WTC11 (cell line): ENCODE data around the gene FANCI. TPM values are rescaled to one million over a fixed set of nuclear protein-coding genes. Genes with fewer than 3 reads are reported as not detected.

ENCODE experiments used
- ATAC-seq: fragments of 200-7000 bp; cut with Tn5 transposase; 2 replicates; pipeline ENCODE4 v1.10.0; 2021; ENCODE audit warnings: mild to moderate bottlenecking, moderate library complexity
- CTCF ChIA-PET: fragments of 300-600 bp; sonication (Branson Sonifier 250); formaldehyde crosslinking; loops from one replicate; lab custom pipeline; 2021; ENCODE audit warnings: antibody characterized with exemption; lab: Charles Lee
- POLR2A ChIA-PET: fragments of 350-600 bp; sonication (Branson Sonifier 250); formaldehyde crosslinking; loops from one replicate; lab custom pipeline; 2021; ENCODE audit warnings: antibody characterized with exemption; lab: Charles Lee
- DNase-seq: peaks from one replicate; pipeline ENCODE4 v3.0.0; 2021; ENCODE audit warnings: low spot score
- H3K27ac Mint-ChIP-seq: 2 replicates; pipeline ENCODE4 v1.8.0; 2021; ENCODE audit warnings: mixed read lengths
- H3K27me3 Mint-ChIP-seq: 2 replicates; pipeline ENCODE4 v1.8.0; 2021; ENCODE audit warnings: low read depth, mild to moderate bottlenecking, moderate library complexity, mixed read lengths
- H3K36me3 Mint-ChIP-seq: 2 replicates; pipeline ENCODE4 v1.8.0; 2021; ENCODE audit warnings: mixed read lengths
- H3K4me1 Mint-ChIP-seq: 2 replicates; pipeline ENCODE4 v1.8.0; 2022; ENCODE audit warnings: mixed read lengths
- H3K4me3 Mint-ChIP-seq: 2 replicates; pipeline ENCODE4 v1.8.0; 2021; ENCODE audit warnings: mild to moderate bottlenecking, moderate library complexity, mixed read lengths
- H3K9me3 Mint-ChIP-seq: 2 replicates; pipeline ENCODE4 v1.8.0; 2021; ENCODE audit warnings: mixed read lengths
- E2F4 ChIP-seq: sonication (generic); formaldehyde crosslinking; IDR thresholded peaks from 2 replicates; pipeline ENCODE4 v1.8.1; 2022; ENCODE audit warnings: low read depth, mild to moderate bottlenecking, moderate library complexity, missing genetic modification reagents, borderline replicate concordance
- ESRRA ChIP-seq: sonication (generic); formaldehyde crosslinking; IDR thresholded peaks from 2 replicates; pipeline ENCODE4 v1.8.1; 2022; ENCODE audit warnings: mild to moderate bottlenecking, missing genetic modification reagents, borderline replicate concordance
- FOXK1 ChIP-seq: sonication (generic); formaldehyde crosslinking; IDR thresholded peaks from 2 replicates; pipeline ENCODE4 v1.8.0; 2022; ENCODE audit warnings: mild to moderate bottlenecking, moderate library complexity, missing genetic modification reagents
- GABPB1 ChIP-seq: sonication (generic); formaldehyde crosslinking; IDR thresholded peaks from 2 replicates; pipeline ENCODE4 v1.8.1; 2023; ENCODE audit warnings: mild to moderate bottlenecking, missing genetic modification reagents
- GTF2I ChIP-seq: fragments of 250-450 bp; sonication (Bioruptor Pico); conservative IDR thresholded peaks from 2 replicates; pipeline ENCODE4 v1.4.0; 2021; ENCODE audit warnings: mild to moderate bottlenecking
- JAZF1 ChIP-seq: fragments of 250-450 bp; sonication (Bioruptor Pico); IDR thresholded peaks from 2 replicates; pipeline ENCODE4 v1.9.0; 2021; ENCODE audit warnings: moderate library complexity, mild to moderate bottlenecking, inconsistent platforms
- NFE2L1 ChIP-seq: sonication (generic); formaldehyde crosslinking; IDR thresholded peaks from 2 replicates; pipeline ENCODE4 v1.8.1; 2023; ENCODE audit warnings: missing genetic modification reagents
- NR1H2 ChIP-seq: sonication (generic); formaldehyde crosslinking; IDR thresholded peaks from 2 replicates; pipeline ENCODE4 v1.9.0; 2021; ENCODE audit warnings: mild to moderate bottlenecking, moderate library complexity, missing genetic modification reagents
- NR2C2 ChIP-seq: sonication (generic); formaldehyde crosslinking; IDR thresholded peaks from 2 replicates; pipeline ENCODE4 v1.8.0; 2022; ENCODE audit warnings: mild to moderate bottlenecking, missing genetic modification reagents
- SMAD4 ChIP-seq: sonication (generic); formaldehyde crosslinking; IDR thresholded peaks from 2 replicates; pipeline ENCODE4 v1.8.0; 2022; ENCODE audit warnings: mild to moderate bottlenecking, missing genetic modification reagents
- TCF7 ChIP-seq: sonication (generic); formaldehyde crosslinking; IDR thresholded peaks from 2 replicates; pipeline ENCODE4 v1.8.0; 2022; ENCODE audit warnings: mild to moderate bottlenecking, low read depth, missing genetic modification reagents, moderate library complexity
- ZMAT4 ChIP-seq: fragments of 250-450 bp; sonication (Bioruptor Pico); IDR thresholded peaks from 2 replicates; pipeline ENCODE4 v1.9.0; 2021; ENCODE audit warnings: mild to moderate bottlenecking
- ZNF263 ChIP-seq: sonication (generic); formaldehyde crosslinking; IDR thresholded peaks from 2 replicates; pipeline ENCODE4 v1.8.1; 2022; ENCODE audit warnings: low read depth, mild to moderate bottlenecking, moderate library complexity, missing genetic modification reagents
- total RNA-seq: library from RNA; stranded (reverse); gene quantifications from 3 replicates; pipeline ENCODE4 v1.2.3, GENCODE V29; 2021
- TF ChIP-seq, protein P1 (sequence below): sonication (generic); formaldehyde crosslinking; IDR thresholded peaks from 2 replicates; pipeline ENCODE4 v1.8.1; 2023; ENCODE audit warnings: mild to moderate bottlenecking, missing genetic modification reagents, moderate library complexity
- TF ChIP-seq, protein P2 (sequence below): sonication (generic); formaldehyde crosslinking; IDR thresholded peaks from 2 replicates; pipeline ENCODE4 v1.8.0; 2022; ENCODE audit warnings: missing genetic modification reagents

FANCI gene
- total RNA-seq, 1 experiment from 2014 or later: 108 TPM

DNA sequence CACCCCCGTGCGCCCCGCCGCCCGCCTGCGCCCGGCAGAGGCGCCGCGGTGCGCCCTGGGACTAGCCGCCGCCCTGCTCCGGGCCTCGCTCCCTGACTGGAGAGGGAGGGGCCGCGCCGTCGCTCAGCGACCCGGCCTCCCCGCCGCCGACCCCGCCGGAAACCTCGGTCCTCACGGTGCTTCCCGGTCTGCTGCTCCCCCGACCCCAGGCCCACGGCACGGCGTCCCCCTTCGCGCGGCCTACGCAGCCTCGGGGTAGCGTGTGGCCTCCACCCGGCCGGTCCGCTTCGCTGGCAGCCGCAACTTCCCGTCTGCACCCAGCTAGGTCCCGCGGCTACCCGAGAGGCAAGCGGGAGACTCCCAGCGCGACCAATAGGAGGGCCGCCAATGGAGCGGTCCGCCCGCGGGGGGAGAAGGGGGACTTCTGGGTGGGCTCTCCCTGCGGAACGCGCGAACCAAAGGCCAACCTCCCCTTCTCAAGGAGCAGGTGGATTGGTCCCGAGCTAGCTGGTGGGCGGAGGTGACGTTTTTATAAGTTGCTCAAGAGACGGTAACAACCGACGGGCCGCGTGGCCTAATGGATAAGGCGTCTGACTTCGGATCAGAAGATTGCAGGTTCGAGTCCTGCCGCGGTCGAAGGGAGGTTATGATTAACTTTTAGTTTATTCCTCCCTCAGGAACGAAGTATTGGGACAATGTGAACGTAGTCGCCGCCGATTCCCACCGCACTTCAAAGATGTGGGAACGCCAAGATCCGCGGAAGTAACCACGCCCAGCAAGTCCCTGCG, 90.9 kb downstream of the FANCI start, which contains the start of gene POLG (continued):
- TF ChIP-seq, protein P1, sequence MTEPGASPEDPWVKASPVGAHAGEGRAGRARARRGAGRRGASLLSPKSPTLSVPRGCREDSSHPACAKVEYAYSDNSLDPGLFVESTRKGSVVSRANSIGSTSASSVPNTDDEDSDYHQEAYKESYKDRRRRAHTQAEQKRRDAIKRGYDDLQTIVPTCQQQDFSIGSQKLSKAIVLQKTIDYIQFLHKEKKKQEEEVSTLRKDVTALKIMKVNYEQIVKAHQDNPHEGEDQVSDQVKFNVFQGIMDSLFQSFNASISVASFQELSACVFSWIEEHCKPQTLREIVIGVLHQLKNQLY: peak; percentile 29
- TF ChIP-seq GABPB1: peak; percentile 84
- no peak for TF ChIP-seq JAZF1 (CRISPR knock-in tag)
- TF ChIP-seq TCF7 (CRISPR knock-in tag): peak; percentile 92
- TF ChIP-seq E2F4 (CRISPR knock-in tag): peak; percentile 77; the same call in 1 of the 2 replicates
- 0 out of 2 replicates have a peak, but pooled peaks have one; percentile 46 for TF ChIP-seq SMAD4
- no peak; the same call in 1 of the 2 replicates for TF ChIP-seq NFE2L1 (CRISPR knock-in tag)
- no peak for TF ChIP-seq NR1H2 (CRISPR knock-in tag)
- peak; percentile 20; the same call in 1 of the 2 replicates for TF ChIP-seq ZNF263 (CRISPR knock-in tag)
- TF ChIP-seq, protein P2, sequence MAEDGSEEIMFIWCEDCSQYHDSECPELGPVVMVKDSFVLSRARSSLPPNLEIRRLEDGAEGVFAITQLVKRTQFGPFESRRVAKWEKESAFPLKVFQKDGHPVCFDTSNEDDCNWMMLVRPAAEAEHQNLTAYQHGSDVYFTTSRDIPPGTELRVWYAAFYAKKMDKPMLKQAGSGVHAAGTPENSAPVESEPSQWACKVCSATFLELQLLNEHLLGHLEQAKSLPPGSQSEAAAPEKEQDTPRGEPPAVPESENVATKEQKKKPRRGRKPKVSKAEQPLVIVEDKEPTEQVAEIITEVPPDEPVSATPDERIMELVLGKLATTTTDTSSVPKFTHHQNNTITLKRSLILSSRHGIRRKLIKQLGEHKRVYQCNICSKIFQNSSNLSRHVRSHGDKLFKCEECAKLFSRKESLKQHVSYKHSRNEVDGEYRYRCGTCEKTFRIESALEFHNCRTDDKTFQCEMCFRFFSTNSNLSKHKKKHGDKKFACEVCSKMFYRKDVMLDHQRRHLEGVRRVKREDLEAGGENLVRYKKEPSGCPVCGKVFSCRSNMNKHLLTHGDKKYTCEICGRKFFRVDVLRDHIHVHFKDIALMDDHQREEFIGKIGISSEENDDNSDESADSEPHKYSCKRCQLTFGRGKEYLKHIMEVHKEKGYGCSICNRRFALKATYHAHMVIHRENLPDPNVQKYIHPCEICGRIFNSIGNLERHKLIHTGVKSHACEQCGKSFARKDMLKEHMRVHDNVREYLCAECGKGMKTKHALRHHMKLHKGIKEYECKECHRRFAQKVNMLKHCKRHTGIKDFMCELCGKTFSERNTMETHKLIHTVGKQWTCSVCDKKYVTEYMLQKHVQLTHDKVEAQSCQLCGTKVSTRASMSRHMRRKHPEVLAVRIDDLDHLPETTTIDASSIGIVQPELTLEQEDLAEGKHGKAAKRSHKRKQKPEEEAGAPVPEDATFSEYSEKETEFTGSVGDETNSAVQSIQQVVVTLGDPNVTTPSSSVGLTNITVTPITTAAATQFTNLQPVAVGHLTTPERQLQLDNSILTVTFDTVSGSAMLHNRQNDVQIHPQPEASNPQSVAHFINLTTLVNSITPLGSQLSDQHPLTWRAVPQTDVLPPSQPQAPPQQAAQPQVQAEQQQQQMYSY: peak; percentile 28; the same call in 1 of the 2 replicates
- TF ChIP-seq, all 79 proteins: peak for 33

DNA sequence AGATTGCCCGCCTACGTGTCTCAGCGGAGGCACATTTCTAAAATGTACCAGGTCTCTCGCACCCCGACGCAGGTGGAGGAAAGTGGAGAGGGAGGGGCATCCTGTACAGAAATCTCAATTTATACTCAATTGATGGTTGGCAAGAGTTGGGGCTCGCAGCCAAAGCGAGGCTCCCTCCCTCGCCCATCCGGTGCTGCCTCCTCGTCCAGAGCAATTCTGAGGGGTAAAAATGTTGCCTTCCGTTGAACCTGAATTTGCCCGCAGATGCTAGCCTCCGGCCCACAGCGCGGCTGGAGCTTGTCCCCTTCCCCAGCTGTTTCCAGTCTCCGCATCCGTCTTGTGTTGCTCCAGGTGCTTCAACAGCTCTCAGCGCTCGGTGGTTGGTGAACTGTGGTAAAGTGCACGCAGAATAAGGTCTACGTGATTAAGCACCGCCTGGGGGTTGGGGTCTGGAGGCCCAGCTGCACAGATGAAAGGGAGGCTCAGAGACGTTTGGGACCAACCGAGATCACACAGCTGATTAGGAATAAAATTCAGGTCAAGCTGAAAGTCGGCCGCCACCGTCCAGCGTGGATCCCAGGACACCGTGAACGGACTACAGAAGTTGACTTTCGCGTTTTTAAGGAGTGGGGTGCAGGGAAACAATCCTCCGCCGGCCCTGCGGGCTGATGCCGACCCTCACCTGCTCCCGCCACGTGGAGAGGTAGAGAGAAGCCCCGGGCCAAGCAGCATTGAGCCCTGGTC, 91.7 kb downstream of the FANCI start:
- peaks cover 7% of the 10 kb centered on the region; the same call in 1 of the 2 replicates for H3K27me3 Mint-ChIP-seq
- ATAC-seq: no peak
- CTCF ChIA-PET: interaction anchor here (0.8 to 4.4 kb wide), 15 partner anchors 9 to 312 kb away, joined by 3 to 34 read pairs (median 4); partner anchors contain the start of gene TICRR

GRCh38 chr15:89338036-89338435, 94.3 kb downstream of the FANCI start:
- CTCF ChIA-PET: interaction anchor here (1.0 to 4.4 kb wide), 2 partner anchors 21 to 131 kb away, joined by 3 to 34 read pairs; no protein-coding TSS in a partner anchor

More for the DNA sequence above, 91.7 kb downstream of the FANCI start:
- Mint-ChIP-seq H3K4me1 (peaks cover 18% of the 10 kb centered on the region), H3K9me3 (no peaks in the 10 kb centered on the region), H3K4me3 (peak overlapping the region; percentile 95)
- peak; percentile 53 for DNase-seq
- TF ChIP-seq FOXK1 (CRISPR knock-in tag): 0 out of 2 replicates have a peak, but pooled peaks have one; percentile 14
- no peak for TF ChIP-seq NR2C2 (CRISPR knock-in tag)
- peak; percentile 87 for TF ChIP-seq GTF2I (CRISPR knock-in tag)
- TF ChIP-seq, all 79 proteins: peak for 2
- Mint-ChIP-seq H3K27ac (peak overlapping the region; percentile 76), H3K36me3 (peaks cover 21% of the 10 kb centered on the region)
- POLR2A ChIA-PET: no interaction called here

More at GRCh38 chr15:89338036-89338435, 94.3 kb downstream of the FANCI start:
- TF ChIP-seq ESRRA (CRISPR knock-in tag): no peak
- TF ChIP-seq NFE2L1 (CRISPR knock-in tag): no peak
- no peak for TF ChIP-seq ZMAT4 (CRISPR knock-in tag)
- TF ChIP-seq, all 79 proteins: peak for 0
- no peak for ATAC-seq
- Mint-ChIP-seq H3K9me3 (no peaks in the 10 kb centered on the region), H3K36me3 (no peaks in the 10 kb centered on the region), H3K4me3 (no peak overlapping the region), H3K27ac (no peak overlapping the region), H3K27me3 (peaks cover 7% of the 10 kb centered on the region; the same call in 1 of the 2 replicates), H3K4me1 (peaks cover 5% of the 10 kb centered on the region; the same call in 1 of the 2 replicates)
- POLR2A ChIA-PET: no interaction called here
- no peak for DNase-seq
